HG03025 (cell line): Measurements from ENCODE around the gene TBX4.
"Not testable (repeated sequence)": the region's sequence is repeated elsewhere in the genome, so short reads cannot be mapped to it uniquely, and the experiment has no call there.

ENCODE experiments used
- ATAC-seq: cut with Tn5 transposase; IDR thresholded peaks from one replicate; pipeline ENCODE4 v1.9.1; 2021; ENCODE audit warnings: mild to moderate bottlenecking, moderate library complexity; ENCODE audit not compliant: unreplicated experiment, low FRiP score

Gene TBX4

GRCh38 chr17:61494325-61495160 lies 42.3 kb downstream of the TBX4 start:
- no peak for ATAC-seq

- ATAC-seq: no peak
These were observed 43.1 kb downstream of the TBX4 start for GRCh38 chr17:61495161-61495857.

GRCh38 chr17:61496174-61496956 lies 44.1 kb downstream of the TBX4 start:
- ATAC-seq: no peak

DNA sequence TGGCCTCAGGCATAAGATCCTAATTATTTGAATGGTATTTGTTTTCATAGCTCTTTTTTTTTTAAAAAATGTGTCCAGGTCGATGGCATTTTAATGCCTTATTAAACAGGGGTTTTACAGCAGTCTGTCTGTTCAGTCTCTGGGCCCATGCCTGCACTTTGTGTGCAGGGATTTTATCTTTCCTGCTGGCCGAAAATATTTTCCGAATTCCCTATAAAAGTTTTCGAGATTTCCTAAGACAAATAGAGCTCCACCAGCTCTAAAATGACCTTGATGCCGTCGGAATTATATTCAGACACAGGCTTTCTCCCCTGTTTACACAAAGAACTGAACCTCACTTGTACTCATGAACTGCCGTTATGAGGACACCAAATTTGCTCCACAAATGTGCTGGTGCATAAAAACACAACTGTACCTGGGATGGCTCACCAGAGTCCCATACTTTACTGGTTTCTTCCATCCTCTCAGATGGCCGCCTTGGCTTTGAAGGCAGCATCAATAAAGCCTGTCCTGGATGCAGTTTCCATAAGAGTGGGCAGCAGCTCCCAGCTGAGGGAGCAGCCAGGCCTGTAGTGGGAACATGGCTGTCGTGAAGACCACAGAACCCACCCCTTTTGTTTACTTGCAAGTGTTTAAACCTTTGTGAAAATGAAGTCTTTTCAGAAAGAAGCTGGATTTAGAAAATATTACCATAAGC lies 44.9 kb downstream of the TBX4 start:
- no peak for ATAC-seq

GRCh38 chr17:61498042-61498994 lies 46.1 kb downstream of the TBX4 start:
- no peak for ATAC-seq

DNA sequence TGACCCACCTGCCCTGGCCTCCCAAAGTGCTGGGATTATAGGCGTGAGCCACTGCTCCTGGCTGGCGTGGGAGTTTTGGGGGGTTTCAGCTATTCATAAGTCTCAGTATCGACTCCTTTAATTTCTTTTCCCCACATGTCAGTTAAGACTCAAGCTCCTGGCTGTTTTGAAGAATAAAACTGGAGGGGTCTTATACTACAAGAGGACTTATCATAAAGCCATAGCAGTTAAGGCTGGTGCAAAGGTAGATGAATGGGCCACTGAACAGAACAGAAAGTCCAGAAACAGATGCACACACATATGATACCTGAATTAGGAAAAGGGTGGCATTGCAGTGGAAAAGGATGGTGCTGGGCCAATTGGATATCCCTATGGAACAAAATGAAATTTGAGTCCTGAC lies 47.4 kb downstream of the TBX4 start:
- ATAC-seq: no peak

GRCh38 chr17:61500287-61500686 lies 48.1 kb downstream of the TBX4 start:
- ATAC-seq: no peak

- no peak for ATAC-seq
These were observed 50.1 kb downstream of the TBX4 start for GRCh38 chr17:61502292-61502691.

- ATAC-seq: no peak
These were observed 51.7 kb downstream of the TBX4 start for GRCh38 chr17:61503961-61504360.

DNA sequence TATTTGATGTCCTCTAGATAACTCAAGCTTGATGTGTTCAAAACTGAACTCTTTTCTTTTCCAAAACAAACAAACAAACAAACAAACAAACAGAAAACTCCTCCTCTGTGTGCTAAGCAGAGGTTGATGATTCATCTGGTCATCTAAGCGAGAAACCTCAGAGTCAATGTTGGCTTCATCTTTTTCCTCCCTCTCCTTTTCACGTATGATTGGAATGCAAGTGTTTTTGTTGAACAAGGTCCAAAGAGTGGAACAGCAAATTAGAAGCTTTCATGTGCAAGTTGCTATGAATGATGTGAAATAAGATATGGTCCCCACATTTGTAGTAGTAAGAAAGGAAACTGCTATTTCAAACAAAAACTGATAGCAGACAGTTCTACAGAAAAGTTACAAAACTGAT lies 52.5 kb downstream of the TBX4 start:
- ATAC-seq: no peak

- ATAC-seq: no peak
These were observed 53.8 kb downstream of the TBX4 start for GRCh38 chr17:61505846-61506627.

DNA sequence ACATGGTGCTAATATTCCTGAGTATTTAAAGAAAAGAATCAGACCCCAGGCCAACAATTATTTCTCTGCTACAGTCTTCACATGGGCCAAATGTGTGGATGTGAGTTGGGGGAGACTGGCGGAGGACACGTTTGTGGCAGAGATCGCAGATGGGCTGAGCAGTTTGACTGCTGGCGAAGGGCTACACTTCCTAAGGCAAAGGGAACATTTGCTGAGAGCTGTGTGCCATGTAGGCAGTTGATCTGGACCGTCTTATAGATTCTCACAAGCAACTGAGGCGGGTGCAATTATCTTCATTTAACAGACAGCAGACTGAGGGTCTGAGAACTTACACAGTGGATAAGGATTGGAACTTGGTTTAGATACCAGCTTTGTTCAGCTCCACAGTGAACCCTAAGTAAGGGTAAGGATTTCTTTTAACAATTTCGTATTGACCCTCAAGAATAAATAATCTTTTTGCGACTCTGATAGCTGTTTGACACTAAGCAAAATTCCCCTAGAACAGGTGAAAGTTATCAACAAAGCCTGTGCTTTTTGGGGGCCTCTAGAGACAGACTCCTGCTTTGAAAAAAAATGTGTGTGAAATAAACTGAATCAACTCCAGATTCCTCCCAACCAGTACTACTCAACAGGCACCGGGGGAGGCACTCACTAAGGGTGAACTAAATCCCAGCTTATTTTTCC lies 55.3 kb downstream of the TBX4 start:
- ATAC-seq: no peak

GRCh38 chr17:61508912-61509311 lies 56.7 kb downstream of the TBX4 start:
- no peak for ATAC-seq

GRCh38 chr17:61509454-61509853 lies 57.2 kb downstream of the TBX4 start:
- not testable (repeated sequence) for ATAC-seq

DNA sequence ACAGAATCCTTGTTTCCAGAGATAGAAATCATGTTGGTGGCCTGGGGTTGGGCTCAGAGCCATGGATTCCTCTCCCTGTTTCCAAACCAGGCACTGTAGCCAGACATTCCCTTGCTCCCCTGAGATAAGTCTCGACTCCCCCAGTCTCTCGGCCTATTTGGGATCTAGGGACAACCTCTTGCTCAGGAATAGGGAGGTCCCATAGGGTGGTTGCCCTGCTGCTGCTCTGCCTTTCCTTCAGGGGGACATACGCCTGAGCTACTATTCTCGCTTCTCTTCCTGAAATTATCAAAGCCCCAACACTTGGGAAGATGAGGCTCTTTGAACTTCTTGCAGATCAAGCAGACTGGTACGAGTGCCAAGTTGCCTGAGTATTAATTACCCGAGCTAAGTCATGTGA lies 58.0 kb downstream of the TBX4 start:
- ATAC-seq: no peak

DNA sequence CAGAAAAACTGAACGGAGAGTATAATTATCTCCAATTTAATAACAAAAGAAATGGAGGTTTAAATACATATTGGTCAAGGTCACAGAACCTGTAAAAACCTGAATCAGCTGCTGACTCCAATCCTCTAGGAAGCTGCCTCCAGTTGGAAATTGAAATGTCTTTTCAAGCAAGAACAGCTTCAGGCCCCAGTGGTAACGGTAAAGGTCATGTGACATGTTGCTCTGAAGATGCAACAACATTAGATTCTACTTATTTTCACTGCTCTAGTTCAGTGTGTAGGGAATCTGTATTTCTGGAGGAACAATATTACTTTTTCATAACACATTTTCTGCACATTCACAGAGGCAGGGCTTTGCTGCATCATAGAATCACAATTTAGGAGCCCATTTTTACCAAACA lies 58.8 kb downstream of the TBX4 start:
- no peak for ATAC-seq

GRCh38 chr17:61511480-61512182 lies 59.4 kb downstream of the TBX4 start:
- ATAC-seq: no peak

DNA sequence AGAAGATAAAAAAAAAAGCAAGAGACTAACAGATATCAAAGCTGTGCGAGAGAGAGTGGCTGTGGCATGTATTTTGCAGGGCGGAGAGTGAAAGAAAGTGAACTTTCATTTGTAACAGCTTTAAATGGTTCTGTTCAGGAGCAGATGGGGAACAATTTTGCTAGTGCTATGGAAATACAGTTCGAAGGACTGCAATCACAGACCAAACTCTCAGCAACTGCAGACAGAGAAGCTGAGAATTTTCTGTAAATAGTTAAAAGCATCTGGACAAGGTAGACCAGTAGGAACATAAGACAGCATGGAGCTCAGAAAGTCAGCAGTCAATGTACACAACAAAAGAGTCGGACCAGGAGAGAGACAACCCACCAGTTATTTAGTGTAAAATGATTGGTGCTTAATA lies 62.3 kb downstream of the TBX4 start:
- ATAC-seq: no peak
